Bone marrow (tissue), 2 donors: ENCODE data around the gene ESRRB.

Experiments
- DNase-seq, 2 donors: peaks; one replicate each; lab custom pipeline; 2025; lab: John Stamatoyannopoulos, UW

ESRRB gene

GRCh38 chr14:76407449-76408150 is 31.7 kb downstream of the ESRRB start:
- no peak for DNase-seq

DNA sequence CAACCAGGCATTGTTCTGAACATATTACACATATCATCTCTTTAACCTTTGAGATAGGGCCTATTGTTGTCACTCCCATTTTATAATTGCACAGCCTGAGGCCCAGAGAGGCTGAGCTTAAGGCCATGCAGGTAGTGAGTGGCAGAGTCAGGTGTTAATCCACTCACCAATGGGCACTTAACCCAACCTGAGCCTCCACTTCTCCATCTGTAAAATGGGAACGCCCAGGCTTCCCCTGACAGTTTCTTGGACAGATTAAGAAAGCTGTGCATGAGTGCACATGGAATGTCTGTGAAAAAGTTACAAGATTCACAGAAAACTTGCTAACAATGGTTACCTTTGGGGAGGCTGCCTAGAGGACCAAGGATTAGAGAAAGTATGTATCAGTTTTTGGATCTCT is 32.9 kb downstream of the ESRRB start:
- DNase-seq = no peak

GRCh38 chr14:76412501-76412900 is 36.6 kb downstream of the ESRRB start:
- DNase-seq = no peak

- DNase-seq = no peak
Observed at GRCh38 chr14:76413106-76413961, 37.4 kb downstream of the ESRRB start.

- no peak for DNase-seq
Observed at GRCh38 chr14:76413962-76414600, 38.1 kb downstream of the ESRRB start.

DNA sequence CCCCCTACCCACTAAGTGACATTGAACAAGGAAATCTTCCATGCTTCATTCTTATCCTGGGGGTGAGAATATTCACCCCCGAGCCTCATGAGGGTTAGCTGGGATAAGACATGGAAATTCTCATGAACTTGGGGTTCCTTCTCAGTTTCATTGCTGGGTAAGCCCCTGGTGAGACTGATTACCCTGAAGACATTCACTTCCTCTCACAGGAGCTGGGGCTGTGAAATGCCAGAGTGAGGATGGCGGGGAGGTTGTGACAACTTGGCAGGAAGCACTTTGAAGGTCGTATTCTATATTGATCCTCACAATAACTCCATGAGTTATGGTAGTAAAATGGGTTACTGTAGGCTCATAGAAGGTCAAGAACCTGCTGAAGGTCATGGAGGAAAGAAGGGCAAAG is 43.5 kb downstream of the ESRRB start:
- DNase-seq = no peak

- no peak for DNase-seq
Observed at GRCh38 chr14:76420827-76421226, 44.9 kb downstream of the ESRRB start.

DNA sequence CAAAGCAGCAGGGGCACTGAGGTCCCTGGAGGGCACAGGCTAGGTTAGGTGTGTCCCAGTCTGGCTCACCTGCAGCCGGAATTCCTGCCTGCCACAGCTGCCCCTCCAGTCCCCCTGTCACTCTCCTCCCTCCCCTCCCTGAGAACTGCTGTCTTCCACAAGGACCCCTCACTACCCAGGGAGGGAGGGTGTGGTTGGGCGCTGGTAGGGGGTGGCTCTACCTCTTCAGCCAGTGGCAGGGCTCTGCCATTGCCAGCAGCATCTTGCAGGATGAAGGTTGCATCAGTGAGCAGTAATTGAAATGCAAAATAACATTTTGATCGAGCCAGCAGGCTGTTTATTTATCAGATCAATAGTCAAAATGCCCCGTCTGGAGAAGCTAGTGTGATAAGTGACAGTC is 45.7 kb downstream of the ESRRB start:
- DNase-seq = no peak

DNA sequence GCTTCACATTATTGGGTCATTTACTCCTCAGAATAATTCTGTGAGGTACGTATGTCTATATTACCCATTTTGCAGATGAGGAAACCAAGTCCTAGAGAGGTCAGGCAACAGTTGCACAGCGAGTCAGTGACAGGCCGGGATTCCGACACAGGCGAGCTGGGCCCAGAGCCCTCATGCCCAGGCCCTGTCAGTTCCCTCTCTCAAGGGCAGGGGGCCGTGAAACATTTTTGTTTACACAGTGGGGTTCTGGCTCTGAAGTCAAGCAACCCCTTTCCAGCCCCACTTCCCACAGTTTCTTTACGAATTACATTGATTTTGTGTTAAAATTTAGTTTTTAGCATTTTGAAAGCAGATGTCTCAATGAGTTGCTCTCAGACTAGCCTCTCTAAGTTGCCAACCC is 46.7 kb downstream of the ESRRB start:
- no peak for DNase-seq

DNA sequence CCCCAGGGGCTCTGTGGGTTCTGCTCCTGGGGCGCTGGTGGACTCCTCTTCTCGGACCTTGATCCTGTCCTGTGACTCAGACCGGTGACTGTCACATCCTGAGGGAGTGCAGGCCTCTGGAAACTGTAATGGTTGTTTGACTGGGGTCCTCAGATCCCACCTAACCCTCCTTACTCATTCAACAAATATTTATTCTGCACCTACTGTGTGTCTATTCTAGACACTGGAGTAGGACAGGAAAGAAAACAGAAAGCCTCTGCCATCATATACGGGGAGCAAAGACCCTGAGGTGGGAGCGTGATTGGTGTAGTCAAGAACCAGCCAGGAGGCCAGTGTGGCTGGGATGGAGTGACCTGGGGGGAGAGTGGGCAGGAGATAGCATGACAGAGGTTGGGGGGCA is 47.6 kb downstream of the ESRRB start:
- DNase-seq = no peak

- DNase-seq = no peak
Observed at GRCh38 chr14:76424359-76424758, 48.4 kb downstream of the ESRRB start.

DNA sequence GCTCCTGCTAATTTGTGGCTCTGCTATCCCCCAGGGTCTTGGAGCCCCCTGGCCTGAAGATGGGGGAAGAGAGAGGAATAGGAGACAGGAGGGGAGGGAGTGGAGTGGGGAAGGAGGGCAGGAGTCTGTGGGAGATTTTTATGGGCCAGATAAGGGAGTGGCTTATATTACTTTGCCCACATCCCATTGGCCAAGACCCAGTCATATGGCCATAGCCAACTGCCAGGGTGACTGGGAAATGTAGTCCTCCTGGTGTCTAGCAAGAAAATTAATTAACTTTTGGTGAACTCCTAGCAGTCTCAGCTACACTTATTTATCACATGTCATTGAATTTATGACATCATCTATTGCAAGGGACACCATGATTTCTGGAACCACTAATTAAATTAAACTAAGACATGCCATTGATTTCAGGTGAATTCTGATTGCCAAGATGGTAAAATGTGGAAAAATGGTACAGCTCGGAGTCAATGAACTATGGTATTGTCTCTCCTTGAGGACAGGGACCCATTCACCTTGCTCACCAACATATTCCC is 50.3 kb downstream of the ESRRB start:
- DNase-seq = no peak

DNA sequence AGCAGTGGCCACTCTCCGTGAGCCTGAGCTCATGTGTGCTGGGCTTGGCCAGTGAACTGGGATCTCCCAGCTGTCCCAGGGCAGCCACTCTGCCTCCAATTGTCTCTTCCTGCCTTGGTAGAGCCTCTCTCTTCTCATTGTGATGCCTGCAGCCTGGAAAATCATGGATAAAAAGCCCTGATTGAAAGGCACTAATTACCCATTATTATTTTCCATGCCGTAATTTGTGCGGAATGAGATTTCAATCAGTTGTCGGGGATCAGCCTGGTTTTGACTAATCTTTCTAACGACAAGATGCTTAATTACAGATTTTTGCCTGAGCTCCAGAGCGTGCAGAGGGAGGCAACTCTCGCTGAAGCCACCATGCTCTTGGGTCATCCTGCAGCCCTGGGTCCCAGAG is 52.7 kb downstream of the ESRRB start:
- DNase-seq = no peak

DNA sequence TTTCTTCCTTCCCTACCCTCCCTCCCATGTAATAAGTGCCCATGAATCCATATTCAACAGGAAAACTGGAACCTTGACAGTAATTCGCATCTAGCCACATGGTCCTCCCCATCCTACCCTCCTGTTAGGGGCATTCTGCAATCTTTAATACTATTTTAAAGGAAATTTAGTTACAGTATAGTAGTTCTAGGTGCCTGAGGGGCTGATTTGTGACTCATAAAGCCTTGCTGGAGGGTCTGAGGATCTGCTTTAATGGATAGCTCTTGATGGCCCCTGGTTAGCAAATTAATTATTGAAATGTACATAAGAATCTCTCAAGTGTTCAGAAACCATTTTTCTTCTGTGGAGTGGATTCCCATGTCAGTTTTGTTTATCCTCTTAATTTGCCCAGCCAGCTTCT is 54.1 kb downstream of the ESRRB start:
- DNase-seq = no peak

- no peak for DNase-seq
Observed at GRCh38 chr14:76430475-76430980, 54.6 kb downstream of the ESRRB start.

GRCh38 chr14:76431538-76431937 is 55.6 kb downstream of the ESRRB start:
- DNase-seq = no peak

DNA sequence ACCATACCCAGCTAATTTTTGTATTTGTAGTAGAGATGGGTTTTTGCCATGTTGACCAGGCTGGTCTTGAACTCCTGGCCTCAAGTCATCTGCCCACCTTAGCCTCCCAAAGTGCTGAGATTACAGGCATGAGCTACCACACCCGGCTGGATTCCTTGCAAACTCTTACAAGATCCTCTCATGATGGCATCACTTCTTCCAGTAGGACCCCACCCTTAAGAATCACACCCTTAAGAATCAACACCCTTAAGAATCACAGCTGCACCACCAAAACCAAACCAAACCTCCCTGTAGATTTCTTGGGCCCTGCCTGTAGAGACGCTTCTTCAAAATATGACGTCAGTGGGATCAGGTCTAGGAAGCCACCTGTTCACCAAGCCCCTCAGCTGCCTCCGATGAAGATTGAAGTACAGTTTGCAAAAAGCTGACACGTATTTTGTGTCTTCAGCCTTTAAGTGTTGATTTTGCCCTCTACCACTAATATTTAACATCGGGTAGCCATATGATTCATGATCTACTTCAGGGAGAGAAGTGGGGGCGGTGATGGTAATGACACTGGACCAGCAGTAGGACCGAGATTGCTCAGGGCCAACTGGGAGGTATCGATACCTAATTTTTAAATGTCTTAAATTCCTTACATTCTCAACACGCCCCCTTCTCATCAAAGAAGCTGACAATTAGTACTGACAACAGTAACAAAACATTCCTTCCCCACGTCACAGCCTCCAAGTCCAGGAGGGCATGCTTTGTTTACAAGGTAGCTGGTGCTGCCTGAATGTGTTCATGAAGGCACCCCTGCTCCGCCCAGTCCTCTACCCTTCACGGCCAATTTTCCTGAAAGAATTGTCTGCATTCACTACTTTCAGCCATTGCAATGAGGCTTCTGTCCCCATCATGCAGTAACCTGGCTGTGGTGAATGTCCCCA is 57.2 kb downstream of the ESRRB start:
- DNase-seq = no peak

DNA sequence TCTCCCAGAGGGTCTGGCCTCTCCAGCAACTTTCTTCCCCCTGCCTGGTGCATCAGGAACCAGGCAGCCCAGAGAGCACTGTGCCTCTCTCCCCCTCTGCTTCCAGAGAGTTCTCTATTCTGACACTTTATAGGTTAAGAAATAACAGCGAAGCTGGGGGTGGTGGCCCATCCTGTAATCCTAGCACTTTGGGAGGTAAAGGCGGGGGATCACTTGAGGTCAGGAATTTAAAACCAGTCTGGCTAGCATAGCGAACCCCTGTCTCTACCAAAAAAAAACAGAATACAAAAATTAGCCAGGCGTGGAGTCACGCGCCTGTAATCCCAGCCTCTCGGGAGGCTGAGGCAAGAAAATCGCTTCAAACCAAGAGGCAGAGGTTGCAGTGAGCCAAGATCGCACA is 58.3 kb downstream of the ESRRB start:
- no peak for DNase-seq

GRCh38 chr14:76439237-76439775 is 63.4 kb downstream of the ESRRB start:
- DNase-seq = no peak

DNA sequence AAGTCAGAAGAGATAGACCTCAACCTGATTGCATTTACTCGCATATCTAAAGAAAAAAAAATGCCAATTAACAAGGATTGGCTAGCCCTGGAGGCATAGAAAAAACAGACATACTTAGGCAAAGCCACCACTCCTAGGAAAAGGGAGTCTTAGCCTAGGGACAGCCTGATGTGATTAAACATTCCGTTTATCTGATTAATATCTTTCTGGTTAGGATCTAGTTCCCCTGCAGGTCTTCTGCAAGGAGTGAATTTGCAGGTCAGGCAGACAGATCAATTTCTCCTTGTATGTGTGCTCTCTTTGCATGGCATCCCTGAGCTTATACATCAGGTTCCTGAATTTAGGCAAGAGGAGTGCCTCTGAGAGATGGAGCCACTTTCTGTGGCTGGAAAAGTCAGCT is 70.5 kb downstream of the ESRRB start:
- DNase-seq = no peak

DNA sequence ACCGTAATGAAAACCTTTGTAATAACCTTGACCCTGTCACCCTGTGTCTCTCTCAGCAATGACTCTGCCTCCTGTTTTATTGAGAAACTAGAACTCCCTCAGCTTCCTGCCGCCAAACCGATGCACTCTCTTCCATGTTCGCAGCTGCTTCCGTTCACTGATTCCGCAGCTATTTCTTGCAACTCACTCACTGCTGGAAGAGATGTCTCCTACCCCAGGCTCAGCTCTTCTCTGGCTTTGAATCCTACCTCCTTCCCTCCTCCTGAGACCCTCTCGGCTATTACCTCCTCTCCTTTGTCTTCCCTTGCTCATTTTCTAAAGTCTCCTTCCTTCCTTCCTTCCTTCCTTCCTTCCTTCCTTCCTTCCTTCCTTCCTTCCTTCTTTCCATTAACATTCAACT is 71.0 kb downstream of the ESRRB start:
- no peak for DNase-seq
